CMK (cell line): Measurements from ENCODE around the gene EDEM1.

Experiments
- DNase-seq: peaks from one replicate; pipeline ENCODE4 v3.0.0-alpha.2; 2010; ENCODE audit warnings: low read depth

Gene EDEM1

GRCh38 chr3:5198986-5199731, 11.7 kb downstream of the EDEM1 start:
- no peak for DNase-seq

- DNase-seq: no peak
These were observed 14.0 kb downstream of the EDEM1 start for GRCh38 chr3:5201536-5201935.

- DNase-seq: no peak
These were observed 14.7 kb downstream of the EDEM1 start for GRCh38 chr3:5202222-5202621.

GRCh38 chr3:5205165-5205941, 17.8 kb downstream of the EDEM1 start:
- DNase-seq: no peak

GRCh38 chr3:5210926-5211325, 23.4 kb downstream of the EDEM1 start:
- no peak for DNase-seq

- DNase-seq: no peak
These were observed 25.4 kb downstream of the EDEM1 start for GRCh38 chr3:5212628-5213573.

- DNase-seq: no peak
These were observed 26.1 kb downstream of the EDEM1 start for GRCh38 chr3:5213574-5213966.

- no peak for DNase-seq
These were observed 26.8 kb downstream of the EDEM1 start for GRCh38 chr3:5214352-5214751.

- DNase-seq: no peak
These were observed 30.5 kb downstream of the EDEM1 start for GRCh38 chr3:5217824-5218595.

- no peak for DNase-seq
These were observed 31.3 kb downstream of the EDEM1 start for GRCh38 chr3:5218815-5219214.

GRCh38 chr3:5219216-5219615, 31.7 kb downstream of the EDEM1 start:
- no peak for DNase-seq

- DNase-seq: no peak
These were observed 32.7 kb downstream of the EDEM1 start for GRCh38 chr3:5220193-5220592.

- no peak for DNase-seq
These were observed 33.3 kb downstream of the EDEM1 start for GRCh38 chr3:5220667-5221431.

- DNase-seq: no peak
These were observed 34.2 kb downstream of the EDEM1 start for GRCh38 chr3:5221701-5222100.

- no peak for DNase-seq
These were observed 34.9 kb downstream of the EDEM1 start for GRCh38 chr3:5222283-5223005.

- no peak for DNase-seq
These were observed 39.3 kb downstream of the EDEM1 start for GRCh38 chr3:5226783-5227182.

GRCh38 chr3:5227812-5228211, 40.3 kb downstream of the EDEM1 start:
- DNase-seq: no peak

- no peak for DNase-seq
These were observed 41.9 kb downstream of the EDEM1 start for GRCh38 chr3:5229414-5229813.

- DNase-seq: no peak
These were observed 43.6 kb downstream of the EDEM1 start for GRCh38 chr3:5231074-5231473.

- DNase-seq: no peak
These were observed 44.0 kb downstream of the EDEM1 start for GRCh38 chr3:5231487-5231886.
